Gastrocnemius medialis (tissue), 4 donors: ENCODE results near the gene TRIM28.

Source experiments
- CTCF ChIP-seq, 5 experiments: fragments of 450-650 bp in 3 of 5; fragments of 200-600 bp in 2 of 5; sonication (generic) in 2 of 5; IDR thresholded peaks in 4 of 5; conservative IDR thresholded peaks in 1 of 5; 1 replicate in 4 of 5; 2 replicates in 1 of 5; pipeline ENCODE4 v1.5.1; 2016 to 2019; ENCODE audit warnings: antibody characterized with exemption in 5 of 5, mild to moderate bottlenecking in 3 of 5, moderate library complexity in 3 of 5
- POLR2A ChIP-seq, 2 donors: fragments of 450-650 bp; IDR thresholded peaks; one replicate each; pipeline ENCODE4 v1.6.1; 2017; ENCODE audit warnings: antibody characterized with exemption in 2 of 2, mild to moderate bottlenecking in 2 of 2, moderate library complexity in 2 of 2

GRCh38 chr19:58566989-58567388, 23.1 kb downstream of the TRIM28 start:
- TF ChIP-seq CTCF (IDR thresholded peaks at IDR 0.05 in 4 of 5, conservative IDR thresholded peaks at IDR 0.05 in 1 of 5) (no peak), POLR2A (IDR thresholded peaks at IDR 0.05) (no peak)
